GM21367 (cell line): ENCODE measurements around the gene MROH8.

Experiments used
- ATAC-seq: cut with Tn5 transposase; IDR thresholded peaks from one replicate; pipeline ENCODE4 v1.9.1; 2021; ENCODE audit not compliant: unreplicated experiment

The MROH8 gene

GRCh38 chr20:37178839-37179682 lies at the start of gene MROH8, which contains the start of gene RPN2:
TSS of gene MROH8 (minus strand) at chr20:37179548.
TSS of gene RPN2 (plus strand) at chr20:37179330. CDS start at chr20:37179357, 27 bp downstream.
- ATAC-seq: peak; percentile 84

- no peak for ATAC-seq
These were observed 49.3 kb upstream of the MROH8 start for GRCh38 chr20:37228656-37229055.

- ATAC-seq: no peak
These were observed 48.7 kb upstream of the MROH8 start for GRCh38 chr20:37228082-37228481.

- ATAC-seq: no peak
These were observed 47.5 kb upstream of the MROH8 start for GRCh38 chr20:37226889-37227288.

- ATAC-seq: no peak
These were observed 45.8 kb upstream of the MROH8 start for GRCh38 chr20:37225146-37225545.

- no peak for ATAC-seq
These were observed 43.7 kb upstream of the MROH8 start for GRCh38 chr20:37223053-37223452.

- ATAC-seq: no peak
These were observed 42.7 kb upstream of the MROH8 start for GRCh38 chr20:37222086-37222485.

- ATAC-seq: no peak
These were observed 41.4 kb upstream of the MROH8 start for GRCh38 chr20:37220731-37221130.

GRCh38 chr20:37219751-37220668 lies 40.7 kb upstream of the MROH8 start:
- ATAC-seq: no peak

GRCh38 chr20:37218976-37219375 lies 39.6 kb upstream of the MROH8 start:
- no peak for ATAC-seq

GRCh38 chr20:37218441-37218840 lies 39.1 kb upstream of the MROH8 start:
- ATAC-seq: no peak

GRCh38 chr20:37209661-37210314 lies 30.4 kb upstream of the MROH8 start:
- ATAC-seq: no peak

GRCh38 chr20:37209193-37209592 lies 29.8 kb upstream of the MROH8 start:
- ATAC-seq: no peak

GRCh38 chr20:37207171-37207570 lies 27.8 kb upstream of the MROH8 start:
- ATAC-seq: no peak

GRCh38 chr20:37205794-37206193 lies 26.4 kb upstream of the MROH8 start:
- no peak for ATAC-seq

- no peak for ATAC-seq
These were observed 25.8 kb upstream of the MROH8 start for GRCh38 chr20:37205130-37205529.

- no peak for ATAC-seq
These were observed 24.7 kb upstream of the MROH8 start for GRCh38 chr20:37204056-37204455.

- ATAC-seq: no peak
These were observed 23.1 kb upstream of the MROH8 start for GRCh38 chr20:37202267-37202943.

GRCh38 chr20:37201827-37202162 lies 22.4 kb upstream of the MROH8 start:
- ATAC-seq: no peak

- no peak for ATAC-seq
These were observed 21.8 kb upstream of the MROH8 start for GRCh38 chr20:37200926-37201826.
